DMS79 (cell line): ENCODE results near the gene AAMDC.
"Not testable (repeated sequence)": the region's sequence is repeated elsewhere in the genome, so short reads cannot be mapped to it uniquely, and the experiment has no call there.

Experiments
- DNase-seq: peaks from one replicate; lab custom pipeline; 2025; lab: John Stamatoyannopoulos, UW

Gene AAMDC

DNA sequence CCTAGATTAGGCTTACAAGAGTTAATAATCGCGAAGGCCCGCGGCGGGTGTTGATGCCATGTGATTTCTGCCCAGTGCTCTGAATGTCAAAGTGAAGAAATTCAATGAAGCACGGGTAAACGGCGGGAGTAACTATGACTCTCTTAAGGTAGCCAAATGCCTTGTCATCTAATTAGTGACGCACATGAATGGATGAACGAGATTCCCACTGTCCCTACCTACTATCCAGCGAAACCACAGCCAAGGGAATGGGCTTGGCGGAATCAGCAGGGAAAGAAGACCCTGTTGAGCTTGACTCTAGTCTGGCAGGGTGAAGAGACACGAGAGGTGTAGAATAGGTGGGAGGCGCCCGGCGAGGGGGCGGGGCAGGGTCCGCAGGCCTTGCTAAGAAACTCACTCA lies 65.5 kb downstream of the AAMDC start:
- DNase-seq = no peak

DNA sequence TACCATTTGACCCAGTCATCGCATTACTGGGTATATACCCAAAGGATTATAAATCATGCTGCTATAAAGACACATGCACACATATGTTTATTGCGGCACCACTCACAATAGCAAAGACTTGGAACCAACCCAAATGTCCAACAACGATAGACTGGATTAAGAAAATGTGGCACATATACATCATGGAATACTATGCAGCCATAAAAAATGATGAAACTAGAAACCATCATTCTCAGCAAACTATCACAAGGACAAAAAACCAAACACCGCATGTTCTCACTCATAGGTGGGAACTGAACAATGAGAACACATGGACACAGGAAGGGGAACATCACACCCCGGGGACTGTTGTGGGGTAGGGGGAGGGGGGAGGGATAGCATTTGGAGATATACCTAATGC lies 68.1 kb downstream of the AAMDC start:
- DNase-seq = not testable (repeated sequence)

DNA sequence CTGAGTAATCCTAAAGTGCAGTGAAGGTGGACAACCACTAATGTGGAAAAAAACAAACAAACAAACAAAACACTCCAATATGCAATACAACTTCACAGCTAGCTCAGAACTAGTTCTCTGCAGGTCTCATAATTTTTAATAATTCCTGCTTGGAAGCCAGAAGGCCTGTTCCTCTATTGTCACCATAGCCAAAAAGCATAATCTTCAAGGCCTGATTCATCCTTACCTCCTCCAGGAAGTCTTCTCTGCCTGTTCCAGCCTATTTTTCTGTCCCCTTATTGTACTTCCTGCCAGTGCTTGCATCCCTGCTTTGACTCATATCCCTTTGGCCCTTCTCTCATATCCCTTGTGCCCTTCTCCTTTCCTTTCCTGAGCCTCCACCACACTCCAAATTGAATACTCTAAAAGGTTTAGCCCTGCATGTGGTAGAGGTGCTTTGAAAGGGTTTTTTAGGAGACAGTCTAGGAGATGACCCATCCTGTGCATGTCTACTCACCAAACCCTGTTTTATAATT lies 69.2 kb downstream of the AAMDC start:
- DNase-seq = not testable (repeated sequence)

DNA sequence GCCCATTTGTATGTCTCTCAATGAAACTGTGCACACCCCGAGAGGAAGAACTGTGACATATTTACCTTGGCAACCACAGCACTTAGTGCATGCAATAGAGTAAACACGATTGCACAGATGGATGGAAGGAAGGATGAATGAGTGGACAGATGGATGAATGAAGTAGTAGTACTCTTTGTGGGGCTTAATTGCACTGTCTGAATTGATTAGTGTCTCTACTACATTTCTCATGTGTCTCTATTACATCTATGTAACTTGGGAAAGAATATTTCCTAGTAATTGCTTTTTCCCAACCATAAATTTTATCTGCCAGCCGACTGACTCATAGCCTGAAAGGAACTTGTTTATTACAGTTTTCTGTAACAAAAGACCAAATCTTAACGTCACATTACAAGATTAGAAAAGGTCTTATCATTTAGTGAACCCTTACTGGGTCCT lies 69.7 kb downstream of the AAMDC start:
- not testable (repeated sequence) for DNase-seq

DNA sequence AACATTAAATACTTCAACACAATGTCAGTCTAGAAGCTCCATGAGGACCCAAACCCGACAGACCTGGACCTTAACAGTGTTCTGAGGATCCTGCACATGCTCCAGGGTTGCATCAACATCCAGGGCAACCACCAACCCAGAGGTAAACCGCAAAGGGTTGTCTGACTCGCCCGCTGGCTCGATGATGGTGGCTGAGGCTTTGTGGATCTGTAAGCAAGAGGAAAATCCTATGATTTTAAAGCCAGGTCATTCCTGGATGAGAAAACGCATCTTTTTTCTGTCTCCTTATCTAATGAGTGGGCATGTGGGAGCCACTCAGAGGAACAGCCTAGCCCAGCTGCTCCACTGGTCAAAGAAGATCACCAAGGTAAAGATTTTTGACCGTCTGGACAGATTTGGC lies 70.3 kb downstream of the AAMDC start:
- not testable (repeated sequence) for DNase-seq

DNA sequence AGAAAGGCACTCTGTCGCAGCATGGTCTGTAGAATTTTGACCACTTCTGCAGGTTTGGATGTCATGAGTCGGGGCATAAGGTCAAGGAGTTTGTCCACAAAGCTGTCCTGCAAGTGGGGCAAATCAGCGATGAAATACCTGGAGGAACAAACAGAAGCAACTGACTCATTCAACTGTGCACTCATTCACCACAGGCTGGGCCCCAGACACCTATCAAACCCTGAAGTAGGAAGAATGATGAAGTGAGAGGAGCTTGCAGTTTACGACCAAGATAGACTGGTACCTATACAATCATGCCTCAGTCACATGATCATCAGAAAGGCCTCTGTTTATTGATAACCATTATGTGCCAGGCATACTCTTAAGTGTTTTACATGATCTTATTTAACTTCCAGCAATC lies 70.8 kb downstream of the AAMDC start:
- not testable (repeated sequence) for DNase-seq

DNA sequence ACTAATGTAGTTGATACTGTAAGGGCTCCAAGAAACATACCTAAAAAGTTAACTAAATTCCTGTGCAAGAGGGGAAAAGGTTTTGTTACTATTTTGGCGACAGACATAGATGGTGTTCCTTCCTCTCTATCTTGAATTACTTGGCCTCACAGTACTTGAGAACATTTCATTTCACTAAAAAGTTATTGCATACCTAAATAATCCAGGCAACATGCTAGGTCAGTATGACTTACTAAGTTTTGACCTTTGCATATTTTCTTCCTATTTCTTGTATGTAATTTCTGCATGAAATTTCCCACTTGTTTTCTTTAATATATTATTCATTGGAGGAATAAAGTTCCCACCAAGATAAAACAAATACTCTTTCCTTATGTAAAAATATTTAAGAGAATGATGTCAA lies 74.0 kb downstream of the AAMDC start:
- not testable (repeated sequence) for DNase-seq

DNA sequence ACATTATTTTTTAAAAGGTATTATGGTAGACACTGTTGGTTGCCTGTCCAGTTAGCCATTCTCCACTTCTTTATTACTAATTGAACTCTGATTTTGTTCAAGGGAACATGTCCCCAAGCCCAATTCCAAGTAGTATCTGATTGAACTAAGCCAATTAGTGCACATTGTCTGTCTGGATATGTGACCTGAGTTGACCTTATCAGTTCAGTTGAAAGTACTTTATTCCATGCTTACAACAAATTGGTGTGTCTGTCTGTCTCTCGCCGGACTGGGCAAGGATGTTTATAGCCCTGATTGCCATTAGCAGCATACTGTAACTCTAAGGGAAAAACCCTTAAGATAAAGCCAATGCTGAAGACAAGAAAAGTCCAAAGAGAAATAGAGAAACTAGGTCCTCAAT lies 87.9 kb downstream of the AAMDC start:
- no peak for DNase-seq

DNA sequence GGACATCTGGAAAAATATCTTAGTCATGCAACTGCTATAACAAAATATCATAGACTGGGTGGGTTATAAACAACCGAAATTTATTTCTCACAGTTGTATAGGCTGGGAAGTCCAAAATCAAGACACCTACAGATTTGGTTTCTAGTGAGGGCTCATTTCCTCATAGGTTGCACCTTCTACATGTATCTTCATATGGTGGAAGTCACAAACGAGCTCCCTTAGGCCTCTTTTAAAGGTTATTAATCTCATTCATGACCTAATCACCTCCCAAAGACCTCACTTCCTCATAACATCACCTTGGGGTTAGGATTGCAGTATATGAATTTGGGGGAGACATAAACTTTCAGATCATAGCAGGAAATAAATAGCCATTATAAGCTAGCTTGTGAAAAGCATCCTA lies 88.3 kb downstream of the AAMDC start:
- no peak for DNase-seq

DNA sequence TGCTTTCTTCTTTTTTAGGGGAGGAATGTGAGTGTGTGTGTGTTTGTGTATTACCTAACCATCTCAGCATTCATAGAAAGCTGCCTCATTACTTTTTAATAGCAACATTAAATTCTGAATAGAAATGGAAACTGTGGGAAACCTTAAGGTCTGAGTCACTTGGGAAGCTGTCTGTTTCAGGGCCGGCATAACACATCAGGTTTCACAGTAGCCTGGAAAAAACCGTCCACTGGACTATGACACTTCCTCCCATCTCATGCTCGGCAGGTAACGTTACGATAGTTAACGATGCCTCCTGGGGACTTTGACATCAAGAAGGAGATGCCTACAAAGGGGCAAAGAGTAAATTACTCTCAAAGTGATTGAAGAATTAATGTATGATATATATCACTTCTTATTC lies 89.9 kb downstream of the AAMDC start:
- DNase-seq = not testable (repeated sequence)

DNA sequence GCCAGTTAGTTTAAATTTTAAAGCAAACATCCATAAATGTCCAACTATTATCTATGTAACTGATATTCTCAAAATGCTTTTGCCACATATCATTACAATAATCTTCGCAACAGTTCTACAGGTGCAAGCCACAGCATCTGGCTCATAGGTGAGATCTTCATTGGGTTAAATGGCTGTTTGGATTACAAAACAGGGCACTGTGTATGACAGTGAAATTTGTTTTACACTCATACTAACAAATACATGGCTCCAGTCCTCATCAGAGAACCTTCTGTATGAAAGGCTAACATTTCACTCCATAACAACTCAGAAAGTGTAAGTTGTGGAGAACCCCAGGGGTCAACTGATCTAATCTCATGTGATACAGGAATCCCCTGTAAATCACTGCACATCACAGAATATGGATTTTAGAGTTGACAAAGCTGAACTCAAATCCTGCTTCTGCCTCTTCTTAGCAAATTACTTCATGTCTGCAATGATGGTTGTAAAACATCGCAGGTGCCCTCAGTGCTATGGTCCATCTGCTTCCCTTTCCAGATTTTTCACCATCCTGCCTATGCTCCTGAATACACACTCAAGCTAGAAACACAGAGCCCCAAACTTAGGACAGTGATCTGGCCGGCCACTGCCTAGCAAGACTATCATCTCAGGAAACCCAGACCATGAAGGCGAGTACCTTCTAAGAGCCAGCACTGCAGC lies 92.8 kb downstream of the AAMDC start:
- not testable (repeated sequence) for DNase-seq

DNA sequence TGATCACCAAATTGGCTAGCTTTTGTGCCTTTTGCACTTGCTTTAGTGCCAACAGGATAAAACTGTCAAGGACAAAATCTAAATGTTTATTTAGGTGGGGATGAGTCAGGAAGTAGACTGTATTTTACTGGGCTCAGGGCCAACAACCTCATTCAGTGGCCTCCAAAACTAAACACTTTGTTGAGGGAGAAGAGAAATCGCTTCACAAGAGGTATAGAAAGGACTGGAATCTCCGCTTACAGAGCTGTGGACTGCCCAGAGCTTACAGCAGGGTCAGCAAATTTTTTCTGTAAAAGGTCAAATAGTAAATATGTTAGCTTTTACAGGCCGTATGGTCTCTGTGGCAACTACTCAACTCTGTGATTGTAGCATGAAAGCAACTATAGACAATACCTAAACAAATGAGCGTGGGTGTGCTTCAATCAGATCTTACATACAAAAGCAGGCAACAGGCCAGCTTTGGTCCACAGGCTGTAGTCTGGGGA lies 93.4 kb downstream of the AAMDC start:
- DNase-seq = peak; percentile 56

DNA sequence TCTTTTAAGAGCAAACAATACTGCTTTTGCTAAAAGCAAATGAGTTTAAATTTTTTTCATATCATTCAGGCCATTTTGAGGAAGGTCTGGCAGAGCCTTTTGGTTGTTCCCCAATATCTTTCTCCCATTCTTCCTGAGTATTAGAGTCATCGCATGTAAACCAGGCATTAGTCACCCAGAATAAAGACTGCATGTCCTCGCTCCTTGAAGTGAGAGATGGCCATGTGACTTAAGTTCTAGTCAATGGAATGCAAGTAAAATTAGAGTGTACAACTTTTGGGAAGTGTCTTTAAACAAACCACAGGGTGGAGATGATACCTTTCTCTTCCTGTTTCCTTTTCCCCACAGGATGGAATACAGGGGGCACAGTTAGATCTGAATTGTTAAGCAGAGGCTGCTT lies 96.8 kb downstream of the AAMDC start:
- not testable (repeated sequence) for DNase-seq
